ENCODE measurements around the gene AGBL4.
"Not testable (repeated sequence)": the region's sequence is repeated elsewhere in the genome, so short reads cannot be mapped to it uniquely, and the experiment has no call there.

Gene AGBL4

DNA sequence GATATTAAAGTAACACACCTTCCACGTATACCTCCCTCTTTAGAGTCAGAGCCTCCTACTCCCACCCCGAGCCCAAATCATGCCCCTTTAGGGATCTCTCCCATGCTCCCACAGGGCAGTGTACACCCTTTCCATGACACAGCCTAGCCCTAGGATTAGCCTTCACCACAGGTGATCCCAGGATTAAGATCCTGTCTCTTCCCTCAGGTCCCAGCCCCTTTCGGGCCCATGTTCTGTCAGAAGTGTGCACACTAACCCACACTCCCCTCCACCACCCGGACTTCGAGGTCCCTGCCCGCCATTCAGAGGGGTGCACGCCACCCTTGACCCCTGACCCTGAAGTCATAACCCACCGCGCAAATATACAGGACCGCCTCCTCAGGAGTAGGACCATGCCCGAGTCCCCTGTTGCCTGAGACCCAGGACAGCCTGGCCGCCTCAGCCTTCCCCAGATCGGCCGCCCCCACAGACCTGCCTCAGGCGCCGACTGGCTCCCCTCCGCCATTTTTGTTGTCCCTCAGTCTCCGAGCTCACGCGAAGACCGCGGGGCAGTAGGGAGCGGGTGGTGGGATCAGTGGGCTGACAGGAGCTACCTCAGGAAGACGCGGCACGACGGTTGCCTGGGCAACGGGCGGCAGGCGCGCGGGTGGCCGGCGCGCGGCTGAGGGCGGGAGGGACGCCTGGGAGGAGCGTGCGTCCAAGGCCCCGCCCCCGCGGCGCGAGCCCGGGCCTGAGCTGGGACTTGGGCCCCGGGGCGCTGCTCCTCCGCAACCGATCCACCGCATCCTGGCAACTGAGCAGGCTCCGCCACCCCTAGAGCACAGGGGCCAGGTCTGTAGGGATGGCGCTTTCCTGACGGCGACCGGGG lies at the start of gene AGBL4:
TSS of gene AGBL4 (minus strand) at position 663 of the 868 bp plus-strand sequence.
- DNase-seq = no peak

DNA sequence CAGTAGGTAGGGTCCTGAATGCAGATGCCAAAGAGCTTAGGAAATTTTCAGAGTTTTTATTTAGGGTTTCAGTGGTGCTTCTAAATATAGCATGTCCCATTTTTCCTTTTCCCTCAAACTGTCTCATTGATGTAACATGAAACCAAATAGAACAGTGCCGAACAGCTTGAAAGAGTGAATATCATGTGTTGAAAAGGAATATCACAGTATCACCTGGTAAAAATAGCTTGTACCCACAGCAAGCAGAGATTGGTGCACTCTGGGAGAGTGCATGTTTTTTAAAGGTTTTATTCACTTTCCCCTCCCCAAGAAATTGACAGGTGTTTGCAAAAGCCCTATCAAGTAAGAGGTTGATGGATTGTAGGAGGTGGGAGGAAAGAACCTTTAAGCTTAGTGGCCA lies 43.1 kb upstream of the AGBL4 start:
- DNase-seq = no peak

DNA sequence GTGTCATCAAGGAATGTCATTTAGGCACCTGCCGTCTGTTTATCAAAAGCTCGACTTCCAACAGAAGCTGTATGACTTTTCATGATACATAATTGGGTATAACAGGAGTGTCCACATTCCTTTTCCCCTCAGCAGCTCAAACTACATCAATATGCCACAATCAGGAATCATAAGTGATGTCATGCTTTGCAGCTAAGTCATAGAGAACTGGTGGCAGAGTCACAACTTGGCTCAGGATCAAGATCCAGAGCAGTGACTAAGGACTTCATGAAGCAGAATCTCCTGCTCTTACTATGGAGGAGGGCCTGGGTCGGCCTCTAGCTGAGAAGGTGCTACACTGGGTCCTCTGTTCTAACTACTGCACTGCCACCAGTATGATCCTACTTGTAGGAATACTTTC lies 36.5 kb upstream of the AGBL4 start:
- DNase-seq = no peak

DNA sequence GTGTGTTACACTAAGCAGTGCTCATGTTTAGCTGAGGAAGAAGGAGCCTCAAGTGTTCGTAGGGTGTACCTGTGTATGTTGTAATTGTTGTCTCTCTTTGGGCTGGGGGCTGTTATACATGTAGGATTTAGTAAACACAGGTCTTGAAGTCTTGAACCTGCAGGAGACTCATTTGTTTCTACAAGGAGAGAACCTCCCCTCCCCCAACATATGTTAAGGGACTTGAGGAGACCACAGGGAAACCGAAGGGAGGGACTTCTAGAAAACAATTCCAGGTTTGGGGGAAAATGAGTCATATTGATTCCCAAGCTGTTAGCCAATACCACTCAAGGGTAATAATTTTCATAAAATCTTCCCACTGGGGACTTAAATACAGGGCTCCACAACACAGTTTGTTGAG lies 25.0 kb upstream of the AGBL4 start:
- no peak for DNase-seq

DNA sequence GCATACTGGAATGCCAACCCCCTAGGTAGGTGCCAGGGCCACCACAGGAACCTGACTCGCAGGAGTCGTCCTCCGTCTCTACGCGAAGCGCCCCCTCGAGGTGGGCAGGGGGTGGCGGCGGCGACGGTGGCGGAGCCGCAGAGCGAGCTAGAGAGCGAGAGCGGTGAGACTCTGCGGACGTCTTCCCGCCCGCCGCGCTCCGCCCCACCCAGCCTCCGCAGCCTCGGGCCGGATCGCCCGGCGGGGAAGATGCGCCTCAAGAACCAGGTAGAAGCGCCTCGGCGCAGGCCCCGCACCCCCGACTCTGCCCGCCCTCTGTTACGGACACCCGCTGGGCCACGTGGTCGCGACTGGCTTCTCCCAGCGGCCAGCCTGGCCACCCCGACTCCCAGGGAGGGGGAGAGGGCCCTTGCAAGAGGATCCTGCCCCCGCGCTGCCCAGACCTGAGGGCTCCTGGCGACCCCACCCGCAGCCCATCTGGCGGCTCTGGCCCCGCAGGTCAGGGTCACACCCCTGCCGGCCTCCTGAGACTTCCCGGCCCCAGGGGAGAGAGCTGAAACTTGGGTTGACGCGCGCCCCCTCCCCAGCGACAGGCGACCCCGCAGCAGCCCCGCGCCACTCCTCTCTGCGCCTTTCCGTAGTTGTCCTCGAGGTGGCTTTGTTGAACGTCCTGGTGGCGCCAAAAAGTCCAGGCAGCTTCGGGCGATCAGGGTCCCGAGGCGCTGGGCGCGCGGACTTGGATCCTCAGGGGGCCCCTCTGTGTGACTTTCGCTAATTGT lies 24.4 kb upstream of the AGBL4 start:
- no peak for DNase-seq

DNA sequence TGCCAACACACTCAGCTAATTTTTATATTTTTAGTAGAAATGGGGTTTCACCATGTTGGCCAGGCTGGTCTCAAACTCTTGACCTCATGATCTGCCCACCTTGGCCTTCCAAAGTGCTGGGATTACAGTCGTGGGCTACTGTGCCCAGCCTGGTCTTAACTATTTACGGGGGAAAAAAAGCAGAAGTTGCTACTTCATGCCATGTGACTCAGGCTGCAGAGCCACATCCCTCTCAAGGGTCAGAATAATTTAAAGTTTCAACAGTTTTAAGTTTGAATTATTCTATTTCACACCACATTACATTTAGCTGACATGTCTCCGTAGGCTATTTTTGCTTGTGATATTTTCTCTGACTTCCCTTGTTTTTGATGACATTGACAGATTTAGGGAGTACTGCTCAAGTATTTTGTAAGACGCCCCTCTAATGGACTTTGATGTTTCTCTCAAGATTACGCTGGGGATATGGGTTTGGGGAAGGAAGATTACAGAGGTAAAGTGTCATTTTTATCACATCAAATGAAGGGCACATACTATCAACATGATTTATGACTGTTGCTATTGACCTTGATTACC lies 14.6 kb upstream of the AGBL4 start:
- DNase-seq = no peak

- no peak for DNase-seq
Measured at GRCh38 chr1:50027794-50028193, 4.0 kb upstream of the AGBL4 start.

GRCh38 chr1:49995734-49996133 lies 28.0 kb downstream of the AGBL4 start:
- no peak for DNase-seq

GRCh38 chr1:49971088-49971487 lies 52.7 kb downstream of the AGBL4 start:
- no peak for DNase-seq

DNA sequence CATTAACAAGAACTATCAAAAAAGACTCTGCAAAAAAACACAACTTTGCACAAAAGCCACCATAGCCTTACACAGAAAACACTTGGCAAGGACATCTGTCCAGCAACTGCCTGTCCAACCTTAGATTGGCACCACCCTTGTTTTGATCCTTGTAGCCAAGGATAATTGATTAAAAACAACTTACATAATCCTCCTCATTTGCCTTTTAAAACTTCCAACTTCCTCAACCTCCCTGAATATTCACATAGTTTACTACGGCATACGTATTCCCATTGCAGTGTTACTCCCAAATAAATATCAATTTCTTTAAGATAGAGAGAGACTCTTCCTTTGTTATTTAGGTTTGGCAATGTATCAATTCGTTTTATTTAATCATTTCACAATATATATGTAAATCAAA lies 72.4 kb downstream of the AGBL4 start:
- DNase-seq = no peak

- DNase-seq = not testable (repeated sequence)
Measured at GRCh38 chr1:49915301-49915700, 108.5 kb downstream of the AGBL4 start.

DNA sequence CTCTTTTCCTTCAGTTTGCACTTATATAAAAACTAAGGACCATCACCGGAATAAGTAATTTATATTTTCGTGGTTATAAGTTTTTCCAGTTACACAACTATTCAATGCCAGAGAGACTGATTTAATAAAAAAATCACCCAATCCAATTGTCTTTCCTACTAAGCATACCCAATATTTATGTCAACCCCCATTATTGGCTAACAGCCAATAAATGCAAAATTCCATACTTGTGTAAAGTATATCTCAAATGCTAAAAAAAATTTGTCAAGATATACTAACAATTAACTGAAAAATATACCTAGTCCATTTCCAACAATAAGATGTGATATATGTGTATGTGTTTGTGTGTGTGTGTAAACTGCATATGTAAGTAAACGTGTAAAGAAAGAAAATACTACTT lies 117.4 kb downstream of the AGBL4 start:
- no peak for DNase-seq

GRCh38 chr1:49864581-49864980 lies 159.2 kb downstream of the AGBL4 start:
- no peak for DNase-seq

DNA sequence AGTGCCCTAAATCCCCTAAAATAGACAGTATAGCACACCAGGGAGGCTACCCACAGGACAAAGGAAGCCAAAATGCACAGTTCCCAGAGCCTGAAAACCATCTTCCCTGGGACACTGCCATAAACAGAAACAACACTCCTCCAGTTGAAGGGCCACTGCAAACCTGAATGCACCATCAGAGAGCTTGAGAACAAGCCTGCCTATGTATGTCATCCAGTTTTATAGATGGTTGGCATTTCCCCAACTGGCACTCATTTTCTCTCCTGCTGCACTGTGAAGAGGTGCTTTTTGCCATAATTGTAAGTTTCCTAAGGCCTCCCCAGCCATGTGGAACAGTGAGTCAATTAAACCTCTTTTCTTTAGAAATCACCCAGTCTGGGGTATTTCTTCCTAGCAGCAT lies 169.0 kb downstream of the AGBL4 start:
- DNase-seq = no peak

DNA sequence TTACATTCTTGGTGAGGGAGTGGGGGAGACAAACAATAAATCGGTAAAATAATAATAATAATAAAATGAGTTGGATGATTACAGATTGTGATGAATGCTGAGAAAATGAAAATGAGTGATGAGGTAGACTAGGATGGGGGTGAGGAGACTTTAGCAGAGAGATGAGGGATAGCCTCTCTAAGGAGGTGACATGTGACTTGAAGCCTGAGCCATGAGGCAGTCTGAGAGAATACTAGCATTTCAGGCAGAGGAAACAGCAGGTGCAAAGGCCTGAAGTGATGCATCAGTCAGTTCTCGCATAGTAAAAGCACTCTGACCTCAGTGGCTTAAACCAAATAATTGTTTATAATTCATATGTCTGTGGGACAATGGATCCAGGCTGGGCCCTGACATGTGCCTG lies 181.2 kb downstream of the AGBL4 start:
- no peak for DNase-seq

- DNase-seq = no peak
Measured at GRCh38 chr1:49841767-49842166, 182.0 kb downstream of the AGBL4 start.

DNA sequence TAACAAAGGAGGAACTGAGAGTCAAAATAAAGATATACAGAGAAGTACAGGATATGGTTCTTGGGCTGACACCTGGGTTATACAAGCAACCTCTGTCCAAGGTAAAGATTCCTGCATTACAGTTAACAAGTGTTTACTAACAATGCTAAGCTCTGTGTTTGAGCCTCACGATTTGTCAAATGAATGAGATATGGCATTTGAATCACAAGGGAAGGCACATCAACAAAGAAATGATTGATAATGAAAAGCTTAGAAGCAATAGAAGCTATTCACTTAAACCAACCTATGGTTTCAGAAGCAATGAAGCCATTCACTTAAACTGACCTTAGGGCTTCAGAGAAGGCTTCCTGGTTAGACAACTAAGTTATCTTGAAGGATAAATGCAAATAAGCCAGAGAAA lies 199.5 kb downstream of the AGBL4 start:
- no peak for DNase-seq

DNA sequence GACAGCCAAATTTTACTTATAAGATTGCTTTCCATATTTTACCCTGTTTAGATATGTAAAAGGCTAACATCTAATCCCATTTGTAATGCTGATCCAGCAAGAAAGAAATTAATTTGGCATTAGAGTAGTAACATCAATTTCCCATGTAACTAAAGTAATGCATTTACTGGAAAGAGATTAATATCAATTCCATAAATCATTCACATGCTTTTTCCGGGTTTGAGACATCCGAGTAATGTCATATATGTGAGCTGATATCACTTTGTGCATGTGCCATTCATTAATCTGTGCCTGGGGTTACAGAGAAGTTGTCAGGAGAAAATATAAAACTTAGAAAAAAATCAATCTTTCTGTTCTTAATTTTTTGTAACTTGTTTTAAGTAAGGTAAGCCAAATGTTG lies 206.1 kb downstream of the AGBL4 start:
- DNase-seq = no peak

DNA sequence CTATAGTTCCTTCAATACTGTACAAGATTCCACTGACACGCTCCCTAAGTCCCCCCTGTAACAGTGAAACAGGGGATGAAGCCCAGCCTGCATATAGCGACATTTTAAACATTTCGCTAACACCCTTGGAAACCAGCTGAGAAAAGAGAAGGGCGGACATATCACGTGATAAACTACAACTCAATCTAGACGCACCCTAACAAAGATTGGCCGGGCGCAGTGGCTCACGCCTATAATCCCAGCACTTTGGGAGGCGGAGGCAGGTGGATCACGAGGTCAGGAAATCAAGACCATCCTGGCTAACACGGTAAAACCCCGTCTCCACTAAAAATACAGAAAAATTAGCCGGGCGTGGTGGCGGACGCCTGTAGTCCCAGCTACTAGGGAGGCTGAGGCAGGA lies 236.7 kb downstream of the AGBL4 start:
- not testable (repeated sequence) for DNase-seq

GRCh38 chr1:49765034-49765433 lies 258.7 kb downstream of the AGBL4 start:
- DNase-seq = no peak

DNA sequence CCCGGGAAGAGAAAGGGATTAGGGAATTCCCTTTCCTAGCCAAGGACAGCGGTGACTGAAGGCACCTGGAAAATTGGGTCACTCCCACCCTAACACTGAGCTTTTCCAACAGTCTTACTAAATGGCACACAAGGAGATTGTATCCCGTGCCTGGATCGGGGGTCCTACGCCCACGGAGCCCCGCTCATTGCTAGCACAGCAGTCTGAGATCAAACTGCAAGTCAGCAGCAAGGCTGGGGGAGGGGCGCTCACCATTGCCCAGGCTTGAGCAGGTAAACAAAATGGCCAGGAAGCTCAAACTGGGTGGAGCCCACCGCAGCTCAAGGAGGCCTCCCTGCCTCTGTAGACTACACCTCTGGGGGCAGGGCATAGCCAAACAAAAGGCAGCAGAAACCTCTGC lies 285.6 kb downstream of the AGBL4 start:
- DNase-seq = not testable (repeated sequence)

DNA sequence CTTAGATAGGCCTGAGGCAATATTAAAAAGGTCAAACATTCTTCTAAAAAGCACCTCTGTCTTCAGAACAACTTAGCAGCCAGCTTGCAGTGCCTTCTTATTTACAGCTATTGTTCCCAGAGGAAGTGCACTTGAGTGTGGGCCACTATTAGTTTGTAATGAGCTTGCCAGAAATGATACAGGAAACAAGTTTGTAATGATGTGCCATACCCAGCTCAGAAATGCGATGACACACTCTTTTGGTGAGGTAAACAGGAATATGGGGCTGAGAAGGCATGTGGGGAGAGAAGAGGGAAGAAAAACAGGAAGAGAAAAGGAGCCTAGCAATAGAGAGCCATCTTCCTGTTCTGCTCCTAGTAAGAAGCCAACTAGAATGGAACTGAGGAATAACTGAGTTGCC lies 295.4 kb downstream of the AGBL4 start:
- no peak for DNase-seq

GRCh38 chr1:49723662-49724061 lies 300.1 kb downstream of the AGBL4 start:
- no peak for DNase-seq

- DNase-seq = no peak
Measured at GRCh38 chr1:49694251-49694827, 329.4 kb downstream of the AGBL4 start.

Data from activated CD4-positive, alpha-beta T cell treated with anti-CD3 and anti-CD28 coated beads for 4 hours (primary cell).